GM21619 (cell line): ENCODE measurements around the gene UBL3.

Source experiments
- ATAC-seq: cut with Tn5 transposase; IDR thresholded peaks from one replicate; pipeline ENCODE4 v1.9.1; 2021; ENCODE audit not compliant: unreplicated experiment

The UBL3 gene

GRCh38 chr13:29761815-29762214 lies 88.6 kb downstream of the UBL3 start:
- no peak for ATAC-seq

GRCh38 chr13:29761160-29761559 lies 89.3 kb downstream of the UBL3 start:
- ATAC-seq, result no peak

GRCh38 chr13:29760544-29760943 lies 89.9 kb downstream of the UBL3 start:
- no peak for ATAC-seq

GRCh38 chr13:29758531-29759114 lies 91.8 kb downstream of the UBL3 start:
- peak; percentile 95 for ATAC-seq

- no peak for ATAC-seq
Observed at GRCh38 chr13:29756506-29756905, 93.9 kb downstream of the UBL3 start.

- ATAC-seq, result no peak
Observed at GRCh38 chr13:29754473-29754806, 96.0 kb downstream of the UBL3 start.

GRCh38 chr13:29753618-29754472 lies 96.6 kb downstream of the UBL3 start:
- ATAC-seq, result no peak

- ATAC-seq, result no peak
Observed at GRCh38 chr13:29752175-29752574, 98.2 kb downstream of the UBL3 start.

GRCh38 chr13:29750183-29750530 lies 100.3 kb downstream of the UBL3 start:
- no peak for ATAC-seq

- no peak for ATAC-seq
Observed at GRCh38 chr13:29749401-29750182, 100.8 kb downstream of the UBL3 start.

- ATAC-seq, result no peak
Observed at GRCh38 chr13:29748097-29748496, 102.3 kb downstream of the UBL3 start.

- no peak for ATAC-seq
Observed at GRCh38 chr13:29746148-29746677, 104.2 kb downstream of the UBL3 start.

GRCh38 chr13:29745704-29746103 lies 104.7 kb downstream of the UBL3 start:
- ATAC-seq, result no peak

GRCh38 chr13:29743201-29743786 lies 107.1 kb downstream of the UBL3 start:
- no peak for ATAC-seq

- no peak for ATAC-seq
Observed at GRCh38 chr13:29740961-29741360, 109.5 kb downstream of the UBL3 start.

GRCh38 chr13:29737061-29737460 lies 113.4 kb downstream of the UBL3 start:
- ATAC-seq, result no peak

- ATAC-seq, result no peak
Observed at GRCh38 chr13:29733147-29733611, 117.2 kb downstream of the UBL3 start.

GRCh38 chr13:29730253-29730652 lies 120.2 kb downstream of the UBL3 start:
- no peak for ATAC-seq

- no peak for ATAC-seq
Observed at GRCh38 chr13:29722415-29722814, 128.0 kb downstream of the UBL3 start.

- ATAC-seq, result no peak
Observed at GRCh38 chr13:29721766-29722165, 128.7 kb downstream of the UBL3 start.

- no peak for ATAC-seq
Observed at GRCh38 chr13:29718694-29719093, 131.7 kb downstream of the UBL3 start.
